Parathyroid adenoma (tissue), 2 donors: ENCODE results near the gene OTUD6A.

ENCODE experiments used
- H2AFZ ChIP-seq: fragments of 300-600 bp; sonication (generic); one replicate; pipeline ENCODE4 v1.7.0; 2017; ENCODE audit warnings: antibody characterized with exemption, mild to moderate bottlenecking
- H3K27ac ChIP-seq: fragments of 300-600 bp; sonication (generic); one replicate; pipeline ENCODE4 v1.7.0; 2017
- H3K27me3 ChIP-seq: fragments of 300-600 bp; sonication (generic); one replicate; pipeline ENCODE4 v1.7.0; 2017; ENCODE audit warnings: low read length; ENCODE audit not compliant: control insufficient read depth, insufficient read depth
- H3K36me3 ChIP-seq: fragments of 300-600 bp; sonication (generic); one replicate; pipeline ENCODE4 v1.7.0; 2017; ENCODE audit warnings: low read length; ENCODE audit not compliant: control insufficient read depth, insufficient read depth
- H3K4me1 ChIP-seq: fragments of 300-600 bp; sonication (generic); one replicate; pipeline ENCODE4 v1.7.0; 2017; ENCODE audit warnings: control low read depth
- H3K4me2 ChIP-seq: fragments of 300-600 bp; sonication (generic); one replicate; pipeline ENCODE4 v1.7.0; 2017; ENCODE audit warnings: low read length
- H3K4me3 ChIP-seq: fragments of 300-600 bp; sonication (generic); one replicate; pipeline ENCODE4 v1.7.0; 2017; ENCODE audit warnings: low read depth, low read length
- H3K79me2 ChIP-seq: fragments of 300-600 bp; sonication (generic); one replicate; pipeline ENCODE4 v1.7.0; 2017; ENCODE audit warnings: control low read depth
- H3K9ac ChIP-seq: fragments of 300-600 bp; sonication (generic); one replicate; pipeline ENCODE4 v1.7.0; 2017; ENCODE audit warnings: mild to moderate bottlenecking
- H3K9me3 ChIP-seq: fragments of 300-600 bp; sonication (generic); one replicate; pipeline ENCODE4 v1.7.0; 2017; ENCODE audit warnings: low read length; ENCODE audit not compliant: control insufficient read depth
- TF ChIP-seq, protein P1 (sequence below): fragments of 300-600 bp; sonication (generic); IDR thresholded peaks from one replicate; pipeline ENCODE4 v1.7.0; 2017; ENCODE audit warnings: antibody characterized with exemption, mild to moderate bottlenecking
- donor health status: primary hyperparathyroidism.

OTUD6A gene

DNA sequence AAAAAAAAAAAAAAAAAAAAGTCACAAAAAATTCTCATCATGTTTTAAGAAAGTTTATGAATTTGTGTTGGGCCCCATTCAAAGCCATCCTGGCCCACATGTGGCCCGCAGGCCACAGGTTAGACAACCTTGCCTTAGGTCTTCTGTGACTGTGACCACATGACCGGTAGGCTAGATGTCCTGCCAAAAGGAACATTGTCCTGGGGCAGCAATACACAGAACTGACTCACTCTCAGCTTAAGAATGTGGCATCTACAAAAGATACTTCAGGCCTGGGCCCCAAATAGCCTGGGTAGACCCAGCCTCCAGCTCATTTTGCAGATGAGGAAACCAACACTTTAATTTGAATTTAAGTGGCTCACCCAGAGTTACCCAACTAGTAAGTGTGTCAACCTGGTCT, 22.5 kb upstream of the OTUD6A start:
- no peaks in the 10 kb centered on the region for H3K4me1 ChIP-seq
- no peaks in the 10 kb centered on the region for H3K36me3 ChIP-seq
- no peak overlapping the region for H2AFZ ChIP-seq
- H3K9me3 ChIP-seq: no peaks in the 10 kb centered on the region
- H3K4me2 ChIP-seq: no peak overlapping the region
- no peak overlapping the region for H3K4me3 ChIP-seq
- H3K9ac ChIP-seq: no peak overlapping the region
- H3K27me3 ChIP-seq: no peaks in the 10 kb centered on the region
- H3K27ac ChIP-seq: no peak overlapping the region
- TF ChIP-seq, protein P1, sequence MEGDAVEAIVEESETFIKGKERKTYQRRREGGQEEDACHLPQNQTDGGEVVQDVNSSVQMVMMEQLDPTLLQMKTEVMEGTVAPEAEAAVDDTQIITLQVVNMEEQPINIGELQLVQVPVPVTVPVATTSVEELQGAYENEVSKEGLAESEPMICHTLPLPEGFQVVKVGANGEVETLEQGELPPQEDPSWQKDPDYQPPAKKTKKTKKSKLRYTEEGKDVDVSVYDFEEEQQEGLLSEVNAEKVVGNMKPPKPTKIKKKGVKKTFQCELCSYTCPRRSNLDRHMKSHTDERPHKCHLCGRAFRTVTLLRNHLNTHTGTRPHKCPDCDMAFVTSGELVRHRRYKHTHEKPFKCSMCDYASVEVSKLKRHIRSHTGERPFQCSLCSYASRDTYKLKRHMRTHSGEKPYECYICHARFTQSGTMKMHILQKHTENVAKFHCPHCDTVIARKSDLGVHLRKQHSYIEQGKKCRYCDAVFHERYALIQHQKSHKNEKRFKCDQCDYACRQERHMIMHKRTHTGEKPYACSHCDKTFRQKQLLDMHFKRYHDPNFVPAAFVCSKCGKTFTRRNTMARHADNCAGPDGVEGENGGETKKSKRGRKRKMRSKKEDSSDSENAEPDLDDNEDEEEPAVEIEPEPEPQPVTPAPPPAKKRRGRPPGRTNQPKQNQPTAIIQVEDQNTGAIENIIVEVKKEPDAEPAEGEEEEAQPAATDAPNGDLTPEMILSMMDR: no peak
- H3K79me2 ChIP-seq: no peaks in the 10 kb centered on the region

DNA sequence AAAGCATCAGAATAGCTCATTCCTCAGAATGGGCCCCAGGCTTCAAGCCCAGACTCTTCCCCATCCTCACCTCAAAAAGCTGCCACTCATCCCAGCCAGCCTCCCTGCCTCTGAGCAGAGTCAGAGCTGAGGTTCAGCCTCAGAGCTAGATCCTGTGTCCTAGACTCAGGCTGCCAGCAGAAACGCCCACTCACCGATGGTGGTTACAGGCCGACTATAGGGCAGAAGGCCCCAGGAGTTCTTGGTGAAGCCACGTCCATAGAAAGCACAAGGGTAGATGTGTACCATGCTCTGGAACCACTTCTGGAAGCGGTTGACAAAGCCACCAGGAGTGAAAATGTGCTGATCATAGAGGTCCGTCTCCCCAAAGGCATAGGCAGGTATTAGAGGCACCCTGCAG, 20.3 kb upstream of the OTUD6A start:
- no peaks in the 10 kb centered on the region for H3K79me2 ChIP-seq
- no peak overlapping the region for H3K4me3 ChIP-seq
- no peak overlapping the region for H3K4me2 ChIP-seq
- no peak overlapping the region for H2AFZ ChIP-seq
- H3K9ac ChIP-seq: no peak overlapping the region
- no peaks in the 10 kb centered on the region for H3K4me1 ChIP-seq
- no peak overlapping the region for H3K27ac ChIP-seq
- H3K9me3 ChIP-seq: no peaks in the 10 kb centered on the region
- H3K27me3 ChIP-seq: no peaks in the 10 kb centered on the region
- TF ChIP-seq, protein P1: no peak
- no peaks in the 10 kb centered on the region for H3K36me3 ChIP-seq

DNA sequence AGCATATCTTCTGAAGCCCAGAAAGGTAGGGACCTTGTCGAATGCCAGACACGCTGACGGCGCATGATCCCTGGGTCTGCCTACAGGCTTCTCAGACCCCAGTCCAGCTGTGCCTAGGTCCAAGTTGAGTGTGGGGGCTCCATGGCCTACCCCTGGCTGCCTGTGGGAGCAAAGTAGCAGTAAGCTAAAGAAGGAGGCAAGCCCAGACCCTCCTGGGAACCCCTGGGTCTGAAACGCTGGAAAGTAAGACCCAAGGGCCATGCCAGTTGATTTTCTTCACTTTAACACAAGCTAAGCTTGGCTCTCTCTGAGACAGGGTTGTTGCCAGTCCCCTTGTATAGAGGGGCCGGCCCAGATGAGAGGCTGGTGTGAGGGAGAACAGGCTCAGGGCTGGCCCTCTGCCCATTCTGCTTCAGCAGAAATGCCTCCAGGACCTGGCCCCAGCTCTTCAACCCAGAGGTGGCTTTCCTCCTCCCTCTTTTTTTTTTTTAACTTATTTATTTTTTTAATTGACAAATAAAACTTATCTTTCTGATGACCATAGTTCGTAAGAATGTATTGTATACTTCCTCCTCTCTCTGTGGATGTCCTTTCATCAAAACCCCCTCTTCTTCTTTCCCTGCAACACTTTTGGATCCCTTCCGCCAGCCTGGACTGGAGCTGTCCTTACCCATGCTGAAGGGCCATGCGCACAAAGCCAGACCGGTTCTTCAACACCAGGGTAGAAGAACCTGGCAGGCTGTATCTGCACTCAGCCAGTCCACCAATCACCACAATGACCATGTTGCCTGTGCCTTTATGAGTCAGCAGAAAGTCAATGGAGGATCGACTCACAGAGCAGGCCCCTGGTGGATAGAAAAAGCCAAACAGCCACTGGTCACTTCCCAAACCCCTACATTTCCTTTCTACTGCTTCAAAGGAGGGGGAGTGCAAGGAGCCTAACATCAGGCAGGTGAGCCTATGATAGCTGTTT, 19.6 kb upstream of the OTUD6A start:
- no peak overlapping the region for H3K4me3 ChIP-seq
- no peaks in the 10 kb centered on the region for H3K36me3 ChIP-seq
- no peaks in the 10 kb centered on the region for H3K4me1 ChIP-seq
- H3K27me3 ChIP-seq: no peaks in the 10 kb centered on the region
- no peak overlapping the region for H2AFZ ChIP-seq
- H3K27ac ChIP-seq: no peak overlapping the region
- no peak overlapping the region for H3K4me2 ChIP-seq
- no peaks in the 10 kb centered on the region for H3K79me2 ChIP-seq
- TF ChIP-seq, protein P1: no peak
- no peak overlapping the region for H3K9ac ChIP-seq
- H3K9me3 ChIP-seq: no peaks in the 10 kb centered on the region

DNA sequence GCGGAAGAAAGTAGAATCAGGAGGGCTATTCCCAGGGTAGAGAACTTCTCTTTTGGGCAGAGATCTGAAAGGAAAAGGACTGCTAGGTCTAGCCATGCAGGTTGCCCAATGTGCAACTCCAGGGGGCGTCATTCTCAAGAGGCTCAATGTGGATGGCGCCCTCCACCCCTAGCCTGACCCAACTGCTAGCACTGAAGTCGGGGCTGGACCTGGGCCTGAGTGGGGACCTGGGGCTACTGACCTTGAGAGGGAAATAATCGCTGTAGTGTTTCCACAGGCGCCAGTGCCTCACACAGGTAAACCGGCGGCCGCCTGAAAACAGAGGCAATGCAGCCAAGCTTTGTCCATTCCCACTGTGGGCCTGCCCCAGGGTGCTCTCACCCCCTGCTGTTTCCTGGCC, 18.6 kb upstream of the OTUD6A start:
- Histone ChIP-seq H3K27me3 (no peaks in the 10 kb centered on the region), H3K27ac (no peak overlapping the region), H3K9ac (no peak overlapping the region), H3K9me3 (no peaks in the 10 kb centered on the region), H3K79me2 (no peaks in the 10 kb centered on the region), H3K4me2 (no peak overlapping the region), H3K4me1 (no peaks in the 10 kb centered on the region), H2AFZ (no peak overlapping the region), H3K4me3 (no peak overlapping the region), H3K36me3 (no peaks in the 10 kb centered on the region)
- TF ChIP-seq, protein P1: no peak
